CD14-positive monocyte (primary cell): ENCODE measurements around the gene ZNF717. TPM values are rescaled to one million over a fixed set of nuclear protein-coding genes. Genes with fewer than 3 reads are reported as not detected.
"Not testable (repeated sequence)": the region's sequence is repeated elsewhere in the genome, so short reads cannot be mapped to it uniquely, and the experiment has no call there.

Experiments
- DNase-seq, 3 donors: peaks; one replicate each; pipeline ENCODE4 v3.0.0-alpha.2; 2011 to 2022
- H2AFZ ChIP-seq: 2 replicates; pipeline ENCODE4 v1.6.0; 2012; ENCODE audit warnings: mild to moderate bottlenecking, low read depth, low read length, inconsistent platforms; ENCODE audit not compliant: insufficient read depth, poor library complexity, severe bottlenecking
- H3K27ac ChIP-seq, 2 donors: 1 replicate in 1 of 2; 2 replicates in 1 of 2; pipeline ENCODE4 v1.5.1; 2012 to 2013; ENCODE audit warnings: low read length in 2 of 2, control low read depth in 1 of 2, inconsistent platforms in 1 of 2, low read depth in 1 of 2, mild to moderate bottlenecking in 1 of 2
- H3K27me3 ChIP-seq, 2 donors: one replicate each; pipeline versions ENCODE4 v1.6.0 to v1.6.1; 2011 to 2013; ENCODE audit warnings: low read length in 2 of 2; ENCODE audit not compliant: control insufficient read depth in 2 of 2, insufficient read depth in 2 of 2
- H3K36me3 ChIP-seq, 2 donors: replicated peaks in 1 of 2; 1 replicate in 1 of 2; 2 replicates in 1 of 2; pipeline versions ENCODE4 v1.5.1 to v1.6.1; 2012 to 2013; ENCODE audit warnings: low read length in 2 of 2, control low read depth in 1 of 2, inconsistent platforms in 1 of 2, mild to moderate bottlenecking in 1 of 2; ENCODE audit not compliant: insufficient read depth in 2 of 2, control insufficient read depth in 1 of 2
- H3K4me1 ChIP-seq, 2 donors: 1 replicate in 1 of 2; 2 replicates in 1 of 2; pipeline versions ENCODE4 v1.5.1 to v1.6.1; 2012 to 2013; ENCODE audit warnings: low read length in 2 of 2, control low read depth in 1 of 2, inconsistent platforms in 1 of 2, mild to moderate bottlenecking in 1 of 2, moderate library complexity in 1 of 2; ENCODE audit not compliant: insufficient read depth in 2 of 2, control insufficient read depth in 1 of 2
- H3K4me2 ChIP-seq: replicated peaks from 2 replicates; pipeline ENCODE3; 2012; ENCODE audit warnings: low read length, moderate library complexity, mild to moderate bottlenecking; ENCODE audit not compliant: poor library complexity, severe bottlenecking; ENCODE audit errors: extremely low read depth
- H3K4me3 ChIP-seq, 3 experiments: fragments of 200-600 bp in 1 of 3; sonication (generic) in 1 of 3; replicated peaks in 1 of 3; 1 replicate in 2 of 3; 2 replicates in 1 of 3; pipeline ENCODE4 v1.5.1; 2011 to 2013; ENCODE audit warnings: low read length in 3 of 3, mild to moderate bottlenecking in 3 of 3, control low read depth in 2 of 3, low read depth in 2 of 3, inconsistent platforms in 1 of 3, moderate library complexity in 1 of 3
- H3K79me2 ChIP-seq: 2 replicates; pipeline ENCODE4 v1.6.0; 2012; ENCODE audit warnings: mild to moderate bottlenecking, control low read depth, inconsistent platforms, low read length, moderate library complexity; ENCODE audit not compliant: insufficient read depth
- H3K9ac ChIP-seq: 2 replicates; pipeline ENCODE4 v1.6.0; 2017; ENCODE audit warnings: low read length, mild to moderate bottlenecking; ENCODE audit not compliant: insufficient read depth, poor library complexity, severe bottlenecking
- H3K9me3 ChIP-seq, 2 donors: replicated peaks in 1 of 2; 1 replicate in 1 of 2; 2 replicates in 1 of 2; pipeline versions ENCODE4 v1.5.1 to v1.6.1; 2012 to 2013; ENCODE audit warnings: low read length in 2 of 2, control low read depth in 1 of 2; ENCODE audit not compliant: control insufficient read depth in 1 of 2, insufficient read depth in 1 of 2
- H4K20me1 ChIP-seq: 2 replicates; pipeline ENCODE4 v1.6.0; 2012; ENCODE audit warnings: mild to moderate bottlenecking, low read length, control low read depth, moderate library complexity; ENCODE audit not compliant: insufficient read depth
- H3K27ac Mint-ChIP-seq, 7 donors: one replicate each; pipeline ENCODE4 v1.8.0; 2020; ENCODE audit warnings: mild to moderate bottlenecking in 7 of 7, mixed read lengths in 7 of 7, moderate library complexity in 6 of 7, inconsistent platforms in 2 of 7
- H3K27me3 Mint-ChIP-seq, 3 donors: one replicate each; pipeline ENCODE4 v1.8.0; 2021 to 2022; ENCODE audit warnings: low read depth in 3 of 3, mild to moderate bottlenecking in 3 of 3, mixed read lengths in 3 of 3, moderate library complexity in 3 of 3, inconsistent platforms in 1 of 3
- H3K36me3 Mint-ChIP-seq, 2 donors: one replicate each; pipeline ENCODE4 v1.8.0; 2020; ENCODE audit warnings: mixed read lengths in 2 of 2, inconsistent platforms in 1 of 2, mild to moderate bottlenecking in 1 of 2
- H3K4me1 Mint-ChIP-seq: one replicate; pipeline ENCODE4 v1.8.0; 2020; ENCODE audit warnings: mild to moderate bottlenecking, mixed read lengths
- H3K4me3 Mint-ChIP-seq, 2 donors: one replicate each; pipeline ENCODE4 v1.8.0; 2020; ENCODE audit warnings: mild to moderate bottlenecking in 2 of 2, mixed read lengths in 2 of 2, moderate library complexity in 1 of 2
- H3K9me3 Mint-ChIP-seq, 7 donors: one replicate each; pipeline ENCODE4 v1.8.0; 2020 to 2022; ENCODE audit warnings: mixed read lengths in 7 of 7, mild to moderate bottlenecking in 6 of 7, moderate library complexity in 6 of 7, inconsistent platforms in 2 of 7
- CTCF ChIP-seq: fragments of 200-600 bp; IDR thresholded peaks from one replicate; pipeline ENCODE4 v1.8.0; 2022; ENCODE audit warnings: antibody characterized with exemption, mild to moderate bottlenecking
- WGBS: methylation state at CpG from one replicate; pipeline ENCODE4 v1.1.5; 2013; ENCODE audit warnings: missing lambda C conversion rate; ENCODE audit not compliant: insufficient coverage; 5-methylcytosine and 5-hydroxymethylcytosine counted together
- intact Hi-C, 2 donors: fragments of 100-400 bp; cut with micrococcal nuclease; formaldehyde crosslinking; loops; one replicate each; pipeline versions ENCODE4 v1.15.0 to v1.15.1; 2023
- polyA plus RNA-seq, 3 donors: library from polyadenylated mRNA; depleted of rRNA in 1 of 3; unstranded in 2 of 3; stranded (reverse) in 1 of 3; fragments of 300-500 nt in 2 of 3; fragments of >200 nt in 1 of 3; fragmentation: Illumina TruSeq in 2 of 3; gene quantifications; 1 replicate in 2 of 3; 2 replicates in 1 of 3; pipeline ENCODE4 v1.2.3, GENCODE V29; 2012 to 2021

The ZNF717 gene
- polyA plus RNA-seq, 3 donors: 3.4 to 4.2 (median 3.4) TPM

GRCh38 chr3:75781079-75781745 lies 4.1 kb downstream of the ZNF717 start:
- 91% methylated on average over 4 of the region's 7 CpGs for WGBS
- no peak for TF ChIP-seq CTCF
- Histone ChIP-seq H3K4me2 (no peak overlapping the region), H3K27me3 (no peaks in the 10 kb centered on the region), H3K9me3 (peaks cover 21 to 51% of the 10 kb centered on the region in 2 donors), H3K9ac (no peak overlapping the region), H3K27ac (no peak overlapping the region), H4K20me1 (no peaks in the 10 kb centered on the region), H3K4me3 (no peak overlapping the region), H3K36me3 (peaks cover 0 to 49% of the 10 kb centered on the region in 2 donors), H3K79me2 (no peaks in the 10 kb centered on the region), H2AFZ (no peak overlapping the region), H3K4me1 (peaks cover 0 to 6% of the 10 kb centered on the region in 2 donors)
- H3K36me3 Mint-ChIP-seq: peaks cover 45 to 65% of the 10 kb centered on the region in 2 donors
- peaks cover 38 to 66% (median 49%) of the 10 kb centered on the region in 7 donors for H3K9me3 Mint-ChIP-seq
- DNase-seq: peak in 1 of 3 donors; percentile 7
- H3K27me3 Mint-ChIP-seq: peaks cover 0 to under 1% (median 0%) of the 10 kb centered on the region in 3 donors
- peak overlapping the region in 1 of 7 donors; percentile 11 for H3K27ac Mint-ChIP-seq
- peaks cover 6% of the 10 kb centered on the region for H3K4me1 Mint-ChIP-seq
- H3K4me3 Mint-ChIP-seq: no peak overlapping the region
- intact Hi-C loops: no loop called here

GRCh38 chr3:75777742-75778141 lies 7.6 kb downstream of the ZNF717 start:
- H3K9ac ChIP-seq, intact Hi-C loops, H3K4me3 Mint-ChIP-seq, H3K79me2 ChIP-seq, DNase-seq, H3K27ac ChIP-seq, H3K27ac Mint-ChIP-seq, H3K4me1 Mint-ChIP-seq, H3K4me1 ChIP-seq, H3K27me3 Mint-ChIP-seq, H3K4me3 ChIP-seq, H3K27me3 ChIP-seq, H3K4me2 ChIP-seq, H2AFZ ChIP-seq, H4K20me1 ChIP-seq: not testable (repeated sequence)
- H3K9me3 ChIP-seq: peaks cover 34 to 51% of the 10 kb centered on the region in 2 donors
- H3K36me3 Mint-ChIP-seq: peaks cover 38 to 64% of the 10 kb centered on the region in 2 donors
- peaks cover 0 to 48% of the 10 kb centered on the region in 2 donors for H3K36me3 ChIP-seq
- WGBS: 94% methylated on average over 10 of the region's 11 CpGs
- H3K9me3 Mint-ChIP-seq: peaks cover 37 to 62% (median 55%) of the 10 kb centered on the region in 7 donors

- Mint-ChIP-seq H3K36me3 (peaks cover 13 to 60% of the 10 kb centered on the region in 2 donors), H3K9me3 (peaks cover 19 to 76% (median 70%) of the 10 kb centered on the region in 7 donors)
- H3K4me1 ChIP-seq, H3K27ac ChIP-seq, H3K4me1 Mint-ChIP-seq, H3K9ac ChIP-seq, H2AFZ ChIP-seq, H3K79me2 ChIP-seq, H4K20me1 ChIP-seq, DNase-seq, H3K4me2 ChIP-seq, H3K4me3 ChIP-seq, H3K27me3 ChIP-seq, H3K27ac Mint-ChIP-seq, intact Hi-C loops, H3K27me3 Mint-ChIP-seq, H3K4me3 Mint-ChIP-seq: not testable (repeated sequence)
- 93% methylated on average over 3 of the region's 10 CpGs for WGBS
- peaks cover 61 to 70% of the 10 kb centered on the region in 2 donors for H3K9me3 ChIP-seq
- H3K36me3 ChIP-seq: peaks cover 0 to 21% of the 10 kb centered on the region in 2 donors
Observed at GRCh38 chr3:75771631-75772030, 13.7 kb downstream of the ZNF717 start.
